Neural cell (in vitro differentiated cells): Measurements from ENCODE around the gene ZNF521. TPM values are rescaled to one million over a fixed set of nuclear protein-coding genes. Genes with fewer than 3 reads are reported as not detected.

Experiments used
- H2AFZ ChIP-seq: fragments of 200-600, 300-800 bp; sonication (generic), shearing (Covaris generic); 2 replicates; pipeline ENCODE4 v1.6.0; 2014; ENCODE audit warnings: low read depth, mild to moderate bottlenecking, antibody characterized with exemption, low read length, moderate library complexity
- H3F3A ChIP-seq: fragments of 200-600 bp; shearing (Covaris generic); 2 replicates; pipeline ENCODE4 v1.6.1; 2016; ENCODE audit warnings: mild to moderate bottlenecking, moderate library complexity, mixed read lengths, antibody characterized with exemption, low read length; ENCODE audit not compliant: insufficient read depth, poor library complexity, severe bottlenecking
- H3K27ac ChIP-seq: fragments of 200-600, 300-800 bp; sonication (generic), shearing (Covaris generic); 2 replicates; pipeline ENCODE4 v1.5.1; 2014; ENCODE audit warnings: mild to moderate bottlenecking, low read length, moderate library complexity
- H3K27me3 ChIP-seq: fragments of 300-800, 200-600 bp; sonication (generic), shearing (Covaris generic); 2 replicates; pipeline ENCODE4 v1.6.0; 2014; ENCODE audit warnings: mild to moderate bottlenecking, low read depth, low read length, moderate library complexity; ENCODE audit not compliant: insufficient read depth
- H3K36me3 ChIP-seq: fragments of 300-800, 200-600 bp; sonication (generic), shearing (Covaris generic); 2 replicates; pipeline ENCODE4 v1.5.1; 2014; ENCODE audit warnings: mild to moderate bottlenecking, antibody characterized with exemption, low read length, moderate library complexity; ENCODE audit not compliant: insufficient read depth
- H3K4me2 ChIP-seq: fragments of 300-800, 200-600 bp; sonication (generic), shearing (Covaris generic); 2 replicates; pipeline ENCODE4 v1.6.0; 2014; ENCODE audit warnings: mild to moderate bottlenecking, low read length
- H3K4me3 ChIP-seq: fragments of 300-800, 200-600 bp; sonication (generic), shearing (Covaris generic); 2 replicates; pipeline ENCODE4 v1.5.1; 2014; ENCODE audit warnings: mild to moderate bottlenecking, low read length, moderate library complexity
- H3K79me2 ChIP-seq: fragments of 200-600 bp; shearing (Covaris generic); replicated peaks from 2 replicates; pipeline ENCODE4 v1.6.0; 2014; ENCODE audit warnings: mild to moderate bottlenecking, low read length, moderate library complexity; ENCODE audit not compliant: insufficient read depth
- H3K9ac ChIP-seq: fragments of 300-800, 200-600 bp; sonication (generic), shearing (Covaris generic); 2 replicates; pipeline ENCODE4 v1.6.1; 2016; ENCODE audit warnings: mild to moderate bottlenecking, low read length, mixed read lengths
- H3K9me2 ChIP-seq: fragments of 200-600 bp; shearing (Covaris generic); 2 replicates; pipeline ENCODE4 v1.6.1; 2016; ENCODE audit warnings: mild to moderate bottlenecking, low read length, mixed read lengths; ENCODE audit not compliant: insufficient read depth
- H3K9me3 ChIP-seq: fragments of 200-600, 300-800 bp; sonication (generic), shearing (Covaris generic); 2 replicates; pipeline ENCODE4 v1.6.1; 2016; ENCODE audit warnings: mild to moderate bottlenecking, mixed run types, low read length, moderate library complexity, mixed read lengths
- H4K20me1 ChIP-seq: fragments of 200-600 bp; shearing (Covaris generic); 2 replicates; pipeline ENCODE4 v1.6.1; 2016; ENCODE audit warnings: mild to moderate bottlenecking, mixed run types; ENCODE audit not compliant: insufficient read depth
- EP300 ChIP-seq: fragments of 450-650 bp; conservative IDR thresholded peaks from 2 replicates; pipeline ENCODE4 v1.6.1; 2014; ENCODE audit warnings: antibody characterized with exemption, mild to moderate bottlenecking, moderate library complexity; ENCODE audit not compliant: poor library complexity, severe bottlenecking
- EZH2 ChIP-seq: fragments of 200-600, 300-800 bp; shearing (Covaris generic), sonication (generic); IDR thresholded peaks from 2 replicates; pipeline ENCODE4 v1.6.1; 2014; ENCODE audit warnings: antibody characterized with exemption, low read length, borderline replicate concordance, mild to moderate bottlenecking; ENCODE audit not compliant: insufficient read depth, poor library complexity, severe bottlenecking
- MXI1 ChIP-seq: fragments of 450-650 bp; conservative IDR thresholded peaks from 2 replicates; pipeline ENCODE4 v1.6.1; 2014; ENCODE audit warnings: antibody characterized with exemption, mild to moderate bottlenecking; ENCODE audit not compliant: poor library complexity, severe bottlenecking
- POLR2AphosphoS5 ChIP-seq: IDR thresholded peaks from 2 replicates; pipeline ENCODE4 v1.6.1; 2012
- RAD21 ChIP-seq: fragments of 450-650 bp; conservative IDR thresholded peaks from 2 replicates; pipeline ENCODE4 v1.6.1; 2014; ENCODE audit warnings: antibody characterized with exemption, mild to moderate bottlenecking, moderate library complexity
- SMC3 ChIP-seq: fragments of 450-650 bp; conservative IDR thresholded peaks from 2 replicates; pipeline ENCODE4 v1.6.1; 2014; ENCODE audit warnings: antibody characterized with exemption, mild to moderate bottlenecking, moderate library complexity; ENCODE audit not compliant: poor library complexity
- TAF1 ChIP-seq: IDR thresholded peaks from 2 replicates; pipeline ENCODE4 v1.6.1; 2012; ENCODE audit warnings: low read depth
- polyA plus RNA-seq: library from polyadenylated mRNA; depleted of rRNA; stranded (reverse); fragments of >200 nt; gene quantifications from 2 replicates; pipeline ENCODE4 v1.2.3, GENCODE V29; 2014
- TF ChIP-seq, protein P1 (sequence below): fragments of 450-650 bp; IDR thresholded peaks from 2 replicates; pipeline ENCODE4 v1.5.1; 2014; ENCODE audit warnings: antibody characterized with exemption, mild to moderate bottlenecking, moderate library complexity; ENCODE audit not compliant: poor library complexity, severe bottlenecking
- TF ChIP-seq, protein P2 (sequence below): IDR thresholded peaks from 2 replicates; pipeline ENCODE4 v1.6.1; 2012; ENCODE audit warnings: borderline replicate concordance

The ZNF521 gene
- polyA plus RNA-seq, 1 donor from 2014 or later = 101 TPM

DNA sequence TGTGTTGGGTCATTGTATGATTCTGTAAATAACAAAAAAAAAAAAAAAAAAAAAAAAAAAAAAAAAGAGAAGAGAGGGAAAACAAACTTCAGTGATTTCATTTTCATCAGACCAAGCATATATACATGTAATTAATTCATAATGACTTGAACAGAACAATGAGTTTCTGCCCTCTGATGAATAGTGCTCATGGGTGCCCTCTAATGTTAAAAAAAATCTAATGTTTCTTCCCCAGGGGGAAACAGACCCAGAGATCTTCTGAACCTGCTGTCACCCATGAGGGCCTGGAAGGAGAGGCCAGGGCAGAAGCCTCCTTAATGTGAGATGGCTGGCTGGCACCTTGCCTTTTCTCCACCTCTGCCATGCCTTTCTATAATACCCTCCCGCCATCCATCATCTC is 289.2 kb downstream of the ZNF521 start:
- Histone ChIP-seq H3F3A (peaks cover 2% of the 10 kb centered on the region), H3K9me2 (no peaks in the 10 kb centered on the region), H3K79me2 (no peaks in the 10 kb centered on the region), H3K4me2 (no peak overlapping the region), H3K27me3 (no peaks in the 10 kb centered on the region), H3K9me3 (no peaks in the 10 kb centered on the region), H3K9ac (no peak overlapping the region), H3K4me3 (no peak overlapping the region), H4K20me1 (no peaks in the 10 kb centered on the region), H2AFZ (no peak overlapping the region), H3K27ac (peak overlapping the region; percentile 91), H3K36me3 (no peaks in the 10 kb centered on the region)
- TF ChIP-seq, protein P1, sequence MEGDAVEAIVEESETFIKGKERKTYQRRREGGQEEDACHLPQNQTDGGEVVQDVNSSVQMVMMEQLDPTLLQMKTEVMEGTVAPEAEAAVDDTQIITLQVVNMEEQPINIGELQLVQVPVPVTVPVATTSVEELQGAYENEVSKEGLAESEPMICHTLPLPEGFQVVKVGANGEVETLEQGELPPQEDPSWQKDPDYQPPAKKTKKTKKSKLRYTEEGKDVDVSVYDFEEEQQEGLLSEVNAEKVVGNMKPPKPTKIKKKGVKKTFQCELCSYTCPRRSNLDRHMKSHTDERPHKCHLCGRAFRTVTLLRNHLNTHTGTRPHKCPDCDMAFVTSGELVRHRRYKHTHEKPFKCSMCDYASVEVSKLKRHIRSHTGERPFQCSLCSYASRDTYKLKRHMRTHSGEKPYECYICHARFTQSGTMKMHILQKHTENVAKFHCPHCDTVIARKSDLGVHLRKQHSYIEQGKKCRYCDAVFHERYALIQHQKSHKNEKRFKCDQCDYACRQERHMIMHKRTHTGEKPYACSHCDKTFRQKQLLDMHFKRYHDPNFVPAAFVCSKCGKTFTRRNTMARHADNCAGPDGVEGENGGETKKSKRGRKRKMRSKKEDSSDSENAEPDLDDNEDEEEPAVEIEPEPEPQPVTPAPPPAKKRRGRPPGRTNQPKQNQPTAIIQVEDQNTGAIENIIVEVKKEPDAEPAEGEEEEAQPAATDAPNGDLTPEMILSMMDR = no peak
- no peak for TF ChIP-seq EZH2
- TF ChIP-seq SMC3 = no peak
- TF ChIP-seq, protein P2, sequence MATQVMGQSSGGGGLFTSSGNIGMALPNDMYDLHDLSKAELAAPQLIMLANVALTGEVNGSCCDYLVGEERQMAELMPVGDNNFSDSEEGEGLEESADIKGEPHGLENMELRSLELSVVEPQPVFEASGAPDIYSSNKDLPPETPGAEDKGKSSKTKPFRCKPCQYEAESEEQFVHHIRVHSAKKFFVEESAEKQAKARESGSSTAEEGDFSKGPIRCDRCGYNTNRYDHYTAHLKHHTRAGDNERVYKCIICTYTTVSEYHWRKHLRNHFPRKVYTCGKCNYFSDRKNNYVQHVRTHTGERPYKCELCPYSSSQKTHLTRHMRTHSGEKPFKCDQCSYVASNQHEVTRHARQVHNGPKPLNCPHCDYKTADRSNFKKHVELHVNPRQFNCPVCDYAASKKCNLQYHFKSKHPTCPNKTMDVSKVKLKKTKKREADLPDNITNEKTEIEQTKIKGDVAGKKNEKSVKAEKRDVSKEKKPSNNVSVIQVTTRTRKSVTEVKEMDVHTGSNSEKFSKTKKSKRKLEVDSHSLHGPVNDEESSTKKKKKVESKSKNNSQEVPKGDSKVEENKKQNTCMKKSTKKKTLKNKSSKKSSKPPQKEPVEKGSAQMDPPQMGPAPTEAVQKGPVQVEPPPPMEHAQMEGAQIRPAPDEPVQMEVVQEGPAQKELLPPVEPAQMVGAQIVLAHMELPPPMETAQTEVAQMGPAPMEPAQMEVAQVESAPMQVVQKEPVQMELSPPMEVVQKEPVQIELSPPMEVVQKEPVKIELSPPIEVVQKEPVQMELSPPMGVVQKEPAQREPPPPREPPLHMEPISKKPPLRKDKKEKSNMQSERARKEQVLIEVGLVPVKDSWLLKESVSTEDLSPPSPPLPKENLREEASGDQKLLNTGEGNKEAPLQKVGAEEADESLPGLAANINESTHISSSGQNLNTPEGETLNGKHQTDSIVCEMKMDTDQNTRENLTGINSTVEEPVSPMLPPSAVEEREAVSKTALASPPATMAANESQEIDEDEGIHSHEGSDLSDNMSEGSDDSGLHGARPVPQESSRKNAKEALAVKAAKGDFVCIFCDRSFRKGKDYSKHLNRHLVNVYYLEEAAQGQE = no peak
- no peak for TF ChIP-seq MXI1
- TF ChIP-seq EP300 = no peak
- no peak for TF ChIP-seq RAD21
- TF ChIP-seq TAF1 = no peak
- TF ChIP-seq POLR2AphosphoS5 = no peak

DNA sequence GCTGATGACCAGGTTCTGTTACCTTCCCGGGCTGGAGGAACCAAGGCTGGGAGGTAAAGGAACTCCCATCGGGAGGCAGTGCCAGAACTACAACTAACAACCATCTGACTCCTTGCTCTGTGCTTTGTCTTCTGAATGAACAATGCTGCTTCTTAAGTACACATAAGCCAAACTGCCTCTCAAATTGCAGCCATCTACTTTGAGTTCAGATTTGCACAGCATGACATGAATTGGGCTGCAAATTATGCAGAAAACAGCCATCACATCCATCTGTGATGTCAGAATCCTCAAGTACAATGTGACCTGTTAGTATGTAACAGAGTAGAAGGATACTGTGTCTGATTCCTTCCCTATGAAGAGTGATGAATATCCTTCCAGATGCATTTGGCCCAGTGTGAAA is 290.6 kb downstream of the ZNF521 start:
- Histone ChIP-seq H3K9ac (peak overlapping the region; percentile 51), H3K9me3 (no peaks in the 10 kb centered on the region), H3K36me3 (no peaks in the 10 kb centered on the region), H3K27ac (peak overlapping the region; percentile 91), H2AFZ (no peak overlapping the region), H3K79me2 (no peaks in the 10 kb centered on the region), H3K4me3 (peak overlapping the region; percentile 28), H3F3A (peaks cover 2% of the 10 kb centered on the region), H3K9me2 (no peaks in the 10 kb centered on the region), H4K20me1 (no peaks in the 10 kb centered on the region), H3K27me3 (no peaks in the 10 kb centered on the region), H3K4me2 (peak overlapping the region; percentile 31)
- TF ChIP-seq TAF1 (no peak), EP300 (peak; percentile 94), RAD21 (peak; percentile 37), EZH2 (no peak), POLR2AphosphoS5 (peak; percentile 87), SMC3 (no peak), MXI1 (peak; percentile 21)
- TF ChIP-seq, protein P1 = no peak
- TF ChIP-seq, protein P2 = peak; percentile 16
